ENCODE measurements around the gene PJA2.

- TF ChIP-seq CTCF (IDR thresholded peaks at IDR 0.05; ENCODE audit: insufficient read depth, low read length, poor library complexity, severe bottlenecking) (no peak), EZH2phosphoT487 (conservative IDR thresholded peaks at IDR 0.05; ENCODE audit: low read length) (no peak)
These were observed 102.3 kb downstream of the PJA2 start for GRCh38 chr5:109307456-109307855.

Data from SU-DHL-6 (cell line).